ENCODE results near the gene WNT1.
A peak's percentile ranks its signal among the peaks of the same experiment; 100 is the strongest.

WNT1 gene

DNA sequence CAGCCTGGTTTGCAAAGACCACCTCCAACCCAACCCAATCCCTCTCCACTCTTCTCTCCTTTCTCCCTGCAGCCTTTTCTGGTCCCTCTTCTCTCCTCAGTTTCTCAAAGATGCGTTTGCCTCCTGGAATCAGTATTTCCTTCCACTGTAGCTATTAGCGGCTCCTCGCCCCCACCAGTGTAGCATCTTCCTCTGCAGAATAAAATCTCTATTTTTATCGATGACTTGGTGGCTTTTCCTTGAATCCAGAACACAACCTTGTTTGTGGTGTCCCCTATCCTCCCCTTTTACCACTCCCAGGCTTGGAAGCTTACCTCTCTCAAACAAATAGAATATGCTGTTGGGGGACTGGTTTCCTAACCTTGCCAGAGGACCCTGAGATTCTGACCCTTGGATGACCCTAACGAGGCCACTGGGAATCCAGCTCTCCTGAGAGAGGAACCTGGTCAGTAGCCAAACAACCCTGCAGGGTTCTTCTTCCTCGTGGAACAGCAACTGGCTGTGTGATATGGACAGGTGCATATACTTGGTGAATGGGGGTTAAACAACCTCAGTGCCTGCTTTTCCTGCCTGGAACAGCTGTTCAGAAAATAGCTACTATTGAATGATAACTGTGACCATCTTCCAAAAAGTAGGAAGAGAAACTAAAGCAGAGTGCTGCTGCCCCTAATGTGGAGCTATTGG is 4.4 kb downstream of the WNT1 start:
- DNase-seq = no peak

DNA sequence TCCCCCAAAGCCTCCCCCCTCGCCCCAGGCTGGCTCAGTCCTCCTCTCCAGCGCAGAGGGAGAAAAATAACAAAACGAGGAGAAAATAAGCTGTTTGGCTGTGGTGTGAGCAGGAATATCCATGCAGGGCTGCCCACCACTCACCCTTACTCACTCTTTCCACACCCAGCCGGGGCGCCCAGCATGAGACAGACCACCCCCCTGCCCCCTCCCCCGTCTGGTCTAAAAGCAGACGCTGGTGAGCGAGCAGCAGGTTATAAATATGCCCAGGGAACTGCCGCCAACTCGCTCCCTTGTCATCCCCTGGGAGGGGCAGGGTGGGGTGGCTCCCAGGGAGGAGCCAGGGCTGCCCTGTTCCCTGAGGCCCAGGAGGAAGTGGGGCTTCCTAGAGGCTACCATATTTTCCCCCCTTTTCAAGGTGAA is 7.4 kb downstream of the WNT1 start:
- no peak for DNase-seq

DNA sequence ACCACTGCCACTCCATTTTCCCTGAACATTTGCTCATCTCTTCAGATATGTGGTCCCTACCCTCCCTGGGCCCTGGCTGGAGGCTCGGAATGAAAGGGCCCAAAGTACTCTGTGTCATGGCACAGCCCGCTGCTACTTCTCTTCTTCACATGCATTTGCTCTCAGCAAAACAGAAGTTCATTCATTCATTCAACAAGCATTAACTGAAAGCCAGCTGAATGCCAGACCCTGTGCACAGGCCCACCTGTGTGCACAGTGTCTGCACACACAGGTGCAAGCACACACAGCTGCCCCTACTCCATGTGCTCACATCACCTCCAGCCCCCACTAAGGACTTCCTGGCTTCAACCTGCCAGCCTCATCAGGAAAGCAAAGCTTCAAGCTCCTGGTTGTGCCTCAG is 7.8 kb downstream of the WNT1 start:
- DNase-seq = no peak

DNA sequence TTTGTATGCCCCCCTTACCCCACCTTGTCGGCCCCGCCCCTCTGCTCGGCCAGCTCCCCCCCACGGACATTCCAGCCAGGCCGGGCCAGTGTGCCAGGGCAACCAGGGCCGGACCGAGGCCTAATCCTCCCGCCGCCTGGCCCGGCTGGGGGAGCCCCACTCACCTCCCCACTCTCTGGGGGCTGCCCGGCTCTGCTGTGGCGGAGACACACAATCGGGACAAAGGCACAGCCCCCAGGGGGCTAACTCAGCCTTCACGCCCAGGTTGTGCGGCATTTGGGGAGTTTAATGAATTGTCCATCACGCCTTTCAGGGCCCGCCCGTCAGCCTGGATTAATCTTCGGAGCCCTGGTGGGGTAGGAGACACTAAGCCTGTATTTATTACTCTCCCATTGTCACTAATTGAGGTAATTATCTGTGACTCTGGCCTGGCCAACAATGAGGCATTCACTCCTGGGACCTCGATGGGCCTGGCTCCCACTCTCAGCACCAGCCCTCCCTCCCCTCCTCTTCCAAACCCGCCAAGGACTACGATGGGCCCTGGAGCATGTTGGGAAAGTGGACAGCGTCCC is 8.7 kb downstream of the WNT1 start:
- DNase-seq = no peak

DNA sequence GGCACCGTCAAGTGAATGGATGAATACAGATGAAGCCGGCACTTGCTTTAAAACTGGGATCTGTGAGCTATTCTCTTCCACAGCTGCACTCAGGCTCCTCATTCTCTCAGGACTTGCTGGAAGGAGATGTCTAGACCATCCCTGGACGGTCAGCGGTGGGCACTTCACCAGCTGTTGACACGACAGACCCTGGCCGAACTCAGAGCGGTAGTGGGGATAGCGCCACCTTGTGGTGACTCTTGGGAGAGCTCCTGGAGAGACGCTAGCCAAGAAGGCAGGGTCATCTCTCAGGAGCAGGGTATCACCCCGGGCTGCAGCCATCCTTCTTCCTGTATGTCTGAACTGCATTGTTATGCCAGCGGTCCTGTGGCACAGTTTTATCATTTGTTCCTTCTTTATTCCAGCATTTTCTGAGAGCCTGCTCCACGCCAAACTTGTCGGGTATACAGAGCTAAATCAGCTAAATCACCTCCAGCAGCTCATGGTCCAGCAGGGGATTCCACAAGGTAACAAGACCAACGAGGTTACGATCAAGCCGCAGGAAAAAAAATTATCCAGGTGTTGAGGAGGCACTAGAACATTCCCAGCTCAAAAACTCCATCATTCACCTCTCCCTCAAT is 10.0 kb downstream of the WNT1 start:
- no peak for DNase-seq

DNA sequence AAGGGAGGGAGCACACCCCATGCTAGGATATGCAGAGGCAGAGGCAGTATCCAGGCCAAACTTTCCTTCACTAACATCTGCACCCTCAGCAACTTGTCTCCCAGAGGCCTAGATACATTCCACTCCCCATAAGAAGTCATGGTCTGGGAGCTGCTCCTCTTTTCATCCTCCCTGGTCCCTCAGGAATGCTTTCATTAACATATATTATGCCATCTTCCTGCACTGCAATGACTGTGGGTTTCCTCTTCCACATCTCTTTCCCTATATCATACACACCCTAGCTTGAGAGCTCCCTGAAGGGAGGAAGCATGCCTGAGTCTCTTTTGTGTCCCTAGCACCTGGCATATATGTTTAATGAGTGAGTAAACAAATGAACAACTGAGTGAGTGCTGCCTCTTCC is 12.4 kb downstream of the WNT1 start:
- DNase-seq = no peak

DNA sequence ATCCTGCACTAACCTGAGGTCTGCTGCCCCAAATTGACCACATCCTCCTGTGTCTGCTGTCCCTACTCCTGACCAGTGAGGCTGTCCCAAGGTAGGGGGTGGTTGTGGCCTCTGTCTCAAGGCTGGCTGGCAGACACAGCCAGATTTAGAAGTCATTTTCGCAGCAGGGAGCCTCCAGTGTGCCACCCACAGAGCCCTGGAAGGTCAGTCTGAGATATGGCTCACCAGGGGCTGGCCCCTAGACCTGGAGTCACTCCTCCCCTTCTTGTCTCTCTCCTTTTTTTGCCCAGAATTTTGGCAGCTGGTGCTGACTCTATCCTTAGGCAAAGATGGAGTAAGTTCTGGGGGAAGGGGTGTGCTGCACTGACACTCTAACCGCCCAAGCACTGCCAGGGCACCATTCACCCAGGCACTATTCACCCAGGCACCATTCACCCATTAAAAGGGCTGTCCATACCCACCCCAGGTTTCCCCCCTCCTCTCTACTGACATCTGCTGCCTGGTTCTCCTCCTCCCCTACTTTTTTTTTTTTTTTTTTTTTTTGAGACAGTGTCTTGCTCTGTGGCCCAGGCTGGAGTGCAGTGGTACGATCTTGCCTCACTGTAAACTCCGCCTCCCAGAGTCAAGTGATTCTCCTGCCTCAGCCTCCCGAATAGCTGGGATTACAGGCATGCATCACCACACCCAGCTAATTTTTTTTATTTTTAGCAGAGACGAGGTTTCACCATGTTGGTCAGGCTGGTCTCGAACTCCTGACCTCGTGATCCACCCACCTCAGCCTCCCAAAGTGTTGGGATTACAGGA is 13.3 kb downstream of the WNT1 start:
- DNase-seq = no peak

DNA sequence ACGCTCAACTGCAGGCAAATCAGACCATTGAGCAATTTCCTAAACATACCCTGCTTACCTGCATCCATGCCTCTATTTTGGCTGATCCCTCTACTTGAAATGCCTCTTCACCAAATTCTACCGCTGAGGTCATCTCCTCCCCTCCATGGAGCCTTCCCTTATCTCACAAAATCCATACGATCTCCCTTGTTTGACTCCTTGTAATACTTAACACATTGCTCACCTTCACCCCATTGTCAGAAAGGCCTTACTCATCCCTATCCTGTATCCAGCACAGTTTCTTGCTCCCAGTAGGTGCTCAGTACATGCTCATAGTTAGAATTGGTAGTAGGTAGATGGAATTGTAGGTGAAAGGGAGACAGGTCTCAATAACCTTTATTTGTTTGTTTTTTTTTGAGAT is 15.7 kb downstream of the WNT1 start:
- no peak for DNase-seq

DNA sequence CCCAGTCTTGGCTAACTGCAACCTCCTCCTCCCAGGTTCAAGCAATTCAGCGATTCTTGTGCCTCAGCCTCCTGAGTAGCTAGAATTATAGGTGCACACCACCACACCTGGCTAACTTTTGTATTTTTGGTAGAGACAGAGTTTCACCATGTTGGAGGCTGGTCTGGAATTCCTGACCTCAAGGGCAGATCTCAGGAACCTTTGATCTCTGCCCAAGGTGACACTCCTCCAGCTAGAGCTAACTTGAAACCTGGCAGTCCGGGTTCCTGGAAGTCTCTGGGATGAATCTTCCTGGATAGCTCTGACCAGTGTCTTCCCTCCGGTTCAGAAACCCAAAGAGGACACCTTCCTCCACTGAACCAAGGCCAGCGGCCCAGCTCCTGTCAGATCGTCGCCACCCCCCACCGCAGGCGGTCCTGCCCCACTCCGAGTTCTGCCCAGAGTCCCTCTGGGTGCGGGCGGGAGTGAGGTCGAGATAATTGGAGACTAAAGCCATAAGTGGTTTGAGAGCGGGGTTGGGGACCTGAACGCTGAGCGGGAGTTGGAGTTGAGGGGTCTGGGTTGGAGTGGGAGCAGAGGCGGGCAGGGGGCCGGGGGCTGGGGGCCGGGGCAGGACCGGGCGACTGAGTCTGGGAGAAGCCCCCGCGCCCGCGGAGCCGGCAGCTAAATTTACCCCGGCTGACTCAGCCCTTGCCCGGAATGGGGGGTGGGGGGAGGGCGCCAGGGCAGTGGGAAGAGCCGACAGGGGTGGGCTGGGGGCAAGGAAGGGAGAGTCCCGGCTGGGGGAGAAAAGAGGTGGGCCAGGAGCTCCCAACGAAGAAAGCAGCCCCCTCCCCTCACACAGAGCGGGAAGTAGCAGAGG is 16.3 kb downstream of the WNT1 start:
- DNase-seq = no peak

DNA sequence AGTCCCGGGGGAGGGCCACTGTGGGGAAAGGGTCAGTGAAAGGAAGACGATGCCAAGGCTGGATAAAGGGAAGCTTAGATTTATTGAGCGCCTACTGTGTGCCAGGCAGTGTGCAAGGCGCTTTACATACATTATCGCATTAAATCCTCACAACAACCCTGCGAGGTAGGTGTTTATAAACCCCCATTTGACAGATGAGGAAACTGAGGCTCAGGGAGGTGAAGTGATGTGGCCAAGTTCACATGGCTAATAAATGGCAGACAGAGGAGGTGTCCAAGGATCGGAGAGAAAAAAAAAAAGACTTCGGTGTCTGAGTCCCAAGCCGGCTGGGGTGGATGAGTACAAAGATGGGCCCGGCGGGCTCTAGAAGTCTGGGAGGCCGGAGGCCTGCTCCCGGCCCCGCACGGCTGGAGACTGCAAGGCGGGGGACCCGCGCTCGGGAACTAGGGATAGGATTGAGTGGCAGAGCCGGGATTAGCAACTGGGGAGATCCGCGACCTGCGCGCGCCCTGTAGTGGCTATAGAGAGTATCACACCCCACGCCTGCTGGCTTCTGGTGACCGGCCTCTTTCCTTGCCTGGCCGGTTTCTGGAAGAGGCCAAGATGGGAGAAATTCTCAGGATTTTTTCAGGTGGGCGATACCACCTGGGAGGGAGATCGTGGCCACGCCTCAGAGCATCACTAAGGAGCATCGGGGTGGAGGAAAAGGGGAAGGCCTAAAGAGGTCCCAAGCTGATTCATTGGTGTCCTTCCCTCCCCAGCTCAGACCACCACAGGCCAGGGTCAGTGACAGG is 17.2 kb downstream of the WNT1 start:
- no peak for DNase-seq

DNA sequence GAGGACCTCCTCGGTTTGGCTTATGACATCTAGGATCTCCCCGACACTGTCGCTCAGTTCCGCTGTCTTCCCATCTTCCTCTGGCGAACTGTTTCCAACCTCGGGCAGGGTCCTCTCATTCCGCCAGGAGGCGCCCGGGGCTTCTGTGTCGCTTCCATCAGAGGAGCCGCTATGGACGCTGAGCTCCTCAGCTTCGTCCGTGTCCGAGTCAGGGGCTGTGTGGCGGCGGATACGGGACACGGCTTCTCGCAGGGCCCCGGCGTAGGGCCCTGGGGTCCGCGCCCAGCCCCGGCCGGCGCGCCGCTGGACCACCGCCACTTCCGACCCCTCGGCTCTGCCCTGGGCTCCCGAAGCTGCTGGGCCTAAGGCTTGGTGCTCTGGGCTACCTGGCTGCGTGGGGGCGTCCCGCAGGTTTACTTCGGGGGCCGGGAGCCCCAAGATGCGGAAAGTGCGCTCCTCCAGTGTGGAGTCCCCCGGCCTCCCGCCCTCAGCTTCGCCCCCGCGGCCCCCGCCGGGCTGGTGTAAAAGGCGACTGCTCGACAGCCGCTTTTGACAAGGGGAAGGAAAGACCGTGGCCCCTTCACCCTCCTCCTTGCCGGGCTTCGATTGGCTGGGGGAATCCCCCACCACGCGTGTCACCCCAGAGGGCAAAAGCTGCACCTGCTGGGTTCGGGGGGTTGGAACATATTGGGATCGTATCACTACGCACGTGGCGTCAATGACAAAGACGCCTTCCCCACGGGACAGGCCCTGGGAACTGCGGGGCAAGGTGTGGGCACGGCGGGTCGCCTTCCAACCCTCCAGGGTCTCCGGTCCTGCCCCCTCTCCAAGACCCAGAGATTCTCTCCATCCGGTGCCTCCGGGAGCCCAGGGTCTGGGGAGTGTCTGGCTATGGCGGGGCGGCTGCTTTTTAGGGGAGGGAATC is 18.9 kb downstream of the WNT1 start:
- DNase-seq = no peak

DNA sequence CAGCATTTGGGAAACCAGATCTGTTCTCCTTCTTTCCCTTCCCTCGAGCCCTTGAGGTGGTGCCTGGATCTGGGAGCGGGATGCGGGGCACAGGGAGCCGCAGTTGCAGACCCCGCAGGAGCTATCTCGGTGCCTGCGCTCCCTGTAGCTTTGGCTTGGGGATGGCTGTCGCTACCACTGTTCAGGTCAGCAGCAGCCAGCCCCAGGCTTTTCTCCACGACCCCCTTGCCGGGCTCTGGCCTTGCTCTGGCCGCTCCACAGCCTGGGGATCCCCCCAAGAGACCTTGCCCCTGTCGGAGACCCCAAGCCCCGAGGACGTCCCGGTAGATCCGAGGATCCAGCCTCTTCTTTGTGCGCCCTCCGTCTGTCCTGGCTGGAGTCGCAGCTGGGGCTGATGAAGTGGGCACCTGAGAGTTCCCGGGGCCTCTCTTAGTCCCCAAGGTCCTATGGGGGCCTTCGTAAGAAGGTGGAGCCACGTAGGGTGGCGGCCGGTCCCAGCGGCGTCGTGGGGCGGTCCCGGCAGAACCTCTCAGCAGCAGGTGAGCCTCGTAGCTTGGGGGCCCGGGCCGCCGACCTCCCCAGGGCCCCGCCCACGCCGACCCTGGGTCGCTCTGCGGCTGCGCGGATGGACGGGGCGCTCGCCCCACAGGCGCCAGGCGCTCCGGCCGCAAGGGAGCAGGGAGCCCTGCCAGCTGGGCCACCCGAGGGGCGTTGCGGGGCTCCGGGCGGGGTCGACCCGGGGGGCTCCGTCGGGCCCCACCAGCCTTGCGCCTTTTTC is 19.8 kb downstream of the WNT1 start:
- no peak for DNase-seq

DNA sequence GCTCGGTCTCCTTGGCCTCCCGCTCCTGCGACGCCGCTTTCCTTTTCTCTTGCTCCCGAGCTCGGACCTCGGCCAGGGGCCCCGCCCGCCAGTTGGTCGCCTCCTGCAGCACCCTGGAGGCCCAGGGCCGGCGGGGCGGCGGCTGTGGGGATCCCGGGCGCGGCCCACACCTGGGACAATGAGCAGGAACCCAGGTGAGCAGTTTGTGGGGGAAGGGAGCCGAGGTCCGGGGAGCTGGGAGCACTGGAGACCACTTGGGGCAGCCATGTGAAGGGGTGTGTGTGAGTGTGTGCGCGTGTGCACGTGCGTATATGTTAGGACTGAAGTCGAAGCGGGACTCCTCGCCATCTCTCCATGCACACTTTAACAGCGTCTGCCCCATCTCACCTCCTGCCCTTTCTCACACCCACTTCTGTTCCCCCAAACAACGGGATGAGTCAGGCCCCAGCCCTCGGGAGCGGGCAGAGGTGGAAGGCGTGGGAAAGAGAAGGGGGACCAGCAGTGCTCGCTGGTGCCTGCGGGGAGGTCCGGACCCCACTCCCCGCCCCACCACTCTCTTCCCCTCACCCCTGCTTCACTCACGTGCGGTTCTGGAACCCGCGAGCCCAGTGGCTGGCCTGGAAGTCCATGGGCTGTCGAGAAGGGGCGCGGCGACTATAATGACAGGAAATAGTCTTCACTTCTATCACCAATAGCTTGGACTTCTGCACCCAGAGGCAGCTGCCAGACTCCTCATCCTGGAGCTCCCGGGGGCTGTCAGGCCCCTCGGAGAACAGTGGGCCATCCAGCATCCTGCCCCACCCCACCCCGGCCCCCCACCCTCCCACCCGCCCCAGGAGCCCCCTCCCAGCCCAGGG is 20.6 kb downstream of the WNT1 start:
- no peak for DNase-seq

DNA sequence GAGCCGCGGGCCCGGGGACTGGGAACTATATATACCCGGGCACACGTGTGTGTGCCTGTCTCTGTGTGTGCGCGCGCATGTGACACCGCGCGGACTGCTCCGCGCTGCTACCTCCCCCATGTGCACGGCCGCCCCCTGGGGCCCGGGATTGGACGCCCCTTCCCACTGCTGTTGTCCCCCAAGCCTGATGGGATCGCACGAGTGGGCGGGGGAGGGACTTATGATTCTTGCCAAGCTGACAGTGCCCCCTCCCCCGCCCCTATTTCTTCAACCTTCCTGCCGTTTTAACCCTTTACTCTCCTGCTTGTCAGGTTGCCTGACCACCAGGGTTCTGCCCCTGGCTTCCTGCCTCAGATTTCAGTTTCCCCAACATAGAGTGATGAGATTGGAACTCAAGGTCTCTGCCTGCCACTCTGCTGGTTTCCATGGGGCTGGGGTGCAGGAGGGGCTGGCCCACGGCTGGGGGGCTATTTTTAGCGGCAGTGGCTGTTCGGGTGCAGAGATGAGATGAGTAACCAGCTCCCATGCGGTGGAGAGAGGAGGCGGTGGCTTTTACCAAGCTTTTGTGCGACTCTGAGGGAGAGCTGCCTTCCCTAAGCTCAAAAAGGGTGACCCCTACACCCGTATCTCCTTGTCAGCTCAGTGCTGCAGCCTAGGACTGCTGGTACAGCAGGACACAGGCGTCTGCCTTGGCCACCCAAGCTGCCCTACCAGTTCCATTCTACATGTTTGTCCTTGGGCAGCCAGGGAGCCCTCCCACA is 21.4 kb downstream of the WNT1 start, which contains the start of gene DDN:
Gene DDN, minus strand, starts transcription at position 5 of the 761 bp plus-strand sequence. CDS start 88 bp downstream, outside the sequence.
- DNase-seq = peak; percentile 29

DNA sequence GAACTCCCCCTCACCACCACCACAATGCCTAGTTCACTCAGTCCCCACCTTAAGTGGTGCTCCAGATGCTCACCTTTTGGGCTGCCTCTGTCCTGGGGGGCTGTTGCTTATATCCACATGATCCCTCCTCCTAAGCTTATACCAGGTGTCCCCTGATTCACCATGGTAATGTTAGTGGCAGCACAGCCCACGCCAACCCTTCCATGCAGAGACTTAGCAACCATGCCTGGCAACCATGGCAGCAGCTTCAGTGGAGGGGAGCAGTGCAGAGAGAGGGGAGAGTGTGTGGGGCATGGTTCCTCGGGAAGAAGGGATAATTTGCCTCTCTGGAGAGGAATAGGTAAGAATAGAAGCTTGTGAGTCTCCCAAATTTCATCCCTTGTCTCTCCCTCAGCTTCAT is 22.2 kb downstream of the WNT1 start:
- DNase-seq = no peak

DNA sequence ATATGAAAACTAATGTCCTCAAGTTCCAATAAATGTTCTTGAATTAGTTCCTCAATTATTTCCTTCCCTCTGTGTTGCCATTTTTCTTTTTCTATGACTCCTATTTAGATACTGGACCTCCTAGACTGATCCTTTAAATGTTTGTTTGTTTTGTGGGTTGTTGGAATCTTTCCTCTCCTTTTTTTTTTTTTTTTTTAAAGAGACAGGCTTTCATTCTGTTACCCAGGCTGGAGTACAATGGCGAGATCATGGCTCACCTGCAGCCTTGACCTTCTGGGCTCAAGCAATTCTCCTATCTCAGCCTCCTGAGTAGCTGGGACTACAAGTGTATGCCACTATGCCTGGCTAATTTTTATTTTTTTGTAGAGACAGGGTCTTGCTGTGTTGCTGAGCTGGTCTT is 30.8 kb downstream of the WNT1 start:
- DNase-seq = no peak

DNA sequence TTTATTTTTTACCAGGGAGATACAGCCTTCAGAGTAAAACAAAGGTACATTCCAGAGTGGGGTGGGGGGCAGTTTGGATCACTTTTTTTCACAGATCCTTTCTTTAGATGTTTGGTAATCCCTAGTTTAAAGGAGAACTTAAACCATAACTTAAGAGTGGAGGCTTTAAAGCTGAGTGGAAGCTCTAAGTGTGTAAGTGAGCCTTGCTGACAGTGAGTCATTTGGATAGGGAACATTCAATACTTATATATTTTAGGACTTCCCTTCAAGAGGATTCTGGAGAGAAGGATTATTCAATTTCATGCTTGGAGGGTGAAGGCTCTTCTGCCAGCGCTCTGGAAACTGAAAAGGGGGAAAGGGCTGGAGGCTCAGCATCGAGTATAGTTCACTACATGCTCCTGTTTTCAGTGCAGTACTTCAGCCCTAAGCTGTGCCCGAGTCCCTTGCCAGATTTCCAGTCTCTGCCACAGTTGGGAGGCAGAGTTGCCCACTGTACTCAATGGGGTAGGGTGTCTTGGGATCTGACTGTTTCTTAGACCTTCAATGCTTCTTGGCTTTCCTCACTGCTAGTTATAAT is 32.1 kb downstream of the WNT1 start:
- DNase-seq = no peak

DNA sequence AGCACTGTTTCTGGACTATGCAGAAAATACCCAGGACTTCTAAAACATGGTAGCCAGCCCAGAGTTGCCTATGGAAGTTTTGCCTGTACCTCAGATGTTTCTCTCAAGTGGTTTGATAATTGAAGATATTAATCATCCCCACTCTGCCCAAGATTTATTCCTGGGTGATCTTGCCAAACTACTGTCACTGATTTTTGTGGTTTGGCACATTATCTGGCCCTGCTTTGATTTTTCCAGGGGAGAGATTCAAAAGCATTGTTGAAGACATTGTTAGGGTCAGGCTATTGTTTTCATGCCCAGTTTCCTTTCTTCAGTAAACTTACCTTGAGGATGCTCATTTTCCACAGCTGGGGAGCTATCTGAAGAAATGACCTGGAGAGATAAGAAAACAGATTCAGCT is 34.6 kb downstream of the WNT1 start:
- DNase-seq = no peak
